H1 (cell line): Measurements from ENCODE around the gene IL2RG. TPM values are rescaled to one million over a fixed set of nuclear protein-coding genes. Genes with fewer than 3 reads are reported as not detected.

ENCODE experiments used
- CHD1 ChIP-seq: IDR thresholded peaks from 2 replicates; pipeline ENCODE4 v1.6.1; 2012; ENCODE audit warnings: low read depth, low read length, improper control_type of control experiment
- CHD2 ChIP-seq: IDR thresholded peaks from 2 replicates; pipeline ENCODE4 v1.6.1; 2012; ENCODE audit warnings: low read length, improper control_type of control experiment
- CHD7 ChIP-seq: fragments of 300-600 bp; sonication (generic); IDR thresholded peaks from 2 replicates; pipeline ENCODE4 v1.7.1; 2012; ENCODE audit warnings: low read length, moderate library complexity, mild to moderate bottlenecking, inconsistent platforms; ENCODE audit not compliant: insufficient replicate concordance
- EGR1 ChIP-seq: IDR thresholded peaks from 2 replicates; pipeline ENCODE4 v1.6.1; 2011; ENCODE audit warnings: low read depth, low read length, borderline replicate concordance
- GABPA ChIP-seq: IDR thresholded peaks from 2 replicates; pipeline ENCODE4 v1.6.1; 2011; ENCODE audit warnings: mild to moderate bottlenecking, low read length, moderate library complexity, borderline replicate concordance; ENCODE audit not compliant: insufficient read depth
- KDM1A ChIP-seq: fragments of 200-600, 300-600 bp; sonication (generic); IDR thresholded peaks from 2 replicates; pipeline ENCODE4 v1.7.1; 2016; ENCODE audit warnings: mild to moderate bottlenecking, low read length, borderline replicate concordance
- NRF1 ChIP-seq: IDR thresholded peaks from 2 replicates; pipeline ENCODE4 v1.6.1; 2011; ENCODE audit warnings: mild to moderate bottlenecking, low read depth, low read length, improper control_type of control experiment
- PHF8 ChIP-seq: fragments of 200-600 bp; sonication (generic); conservative IDR thresholded peaks from 2 replicates; pipeline ENCODE4 v1.7.1; 2012; ENCODE audit warnings: low read depth, mild to moderate bottlenecking, inconsistent platforms, low read length, moderate library complexity
- POLR2A ChIP-seq, 2 experiments: IDR thresholded peaks; 1 replicate in 1 of 2; 2 replicates in 1 of 2; pipeline ENCODE4 v1.6.1; 2011; ENCODE audit warnings: low read depth in 2 of 2, low read length in 2 of 2, mild to moderate bottlenecking in 2 of 2; ENCODE audit errors: control extremely low read depth in 1 of 2
- RAD21 ChIP-seq, 2 experiments: IDR thresholded peaks in 1 of 2; conservative IDR thresholded peaks in 1 of 2; 2 replicates each; pipeline ENCODE4 v1.6.1; 2011; ENCODE audit warnings: low read depth in 2 of 2, low read length in 2 of 2, improper control_type of control experiment in 1 of 2, inconsistent platforms in 1 of 2, mild to moderate bottlenecking in 1 of 2, moderate library complexity in 1 of 2
- SIN3A ChIP-seq, 2 experiments: IDR thresholded peaks in 1 of 2; conservative IDR thresholded peaks in 1 of 2; 2 replicates each; pipeline ENCODE4 v1.6.1; 2011 to 2012; ENCODE audit warnings: low read length in 2 of 2, improper control_type of control experiment in 1 of 2, low read depth in 1 of 2, mild to moderate bottlenecking in 1 of 2
- polyA plus RNA-seq, 7 experiments: library from polyadenylated mRNA; depleted of rRNA in 3 of 7; stranded (reverse) in 5 of 7; unstranded in 2 of 7; fragments of >200 nt in 5 of 7; fragments of 200-250 nt in 2 of 7; gene quantifications; 1 replicate in 5 of 7; 2 replicates in 1 of 7; 4 replicates in 1 of 7; pipeline versions ENCODE4 v1.2.1 to v1.2.3, GENCODE V29; 2011 to 2013; ENCODE audit warnings: missing spikeins in 2 of 7, mixed read lengths in 2 of 7
- total RNA-seq: library from RNA; stranded (reverse); fragmentation: NEBNext Ultra II Directional; extraction: Animal tissue kit (Norgen Biotek cat#: 25700); gene quantifications from 2 replicates; pipeline ENCODE4 v1.2.1, GENCODE V29; 2021

Gene IL2RG
- total and polyA plus RNA-seq, 2 of the 8 experiments (the other 6 are each of a cell fraction or from before 2014, with no cell fraction given): not detected

- TF ChIP-seq CHD7 (no peak), RAD21 (IDR thresholded peaks at IDR 0.05 in 1 of 2, conservative IDR thresholded peaks at IDR 0.05 in 1 of 2; ENCODE audit: low read depth in 2 of 2, low read length in 2 of 2) (no peak), CHD1 (no peak), KDM1A (no peak), SIN3A (conservative IDR thresholded peaks at IDR 0.05 in 1 of 2, IDR thresholded peaks at IDR 0.05 in 1 of 2; ENCODE audit: low read depth in 1 of 2, low read length in 2 of 2) (no peak), CHD2 (no peak), NRF1 (no peak), GABPA (no peak), POLR2A (IDR thresholded peaks at IDR 0.05; ENCODE audit: control extremely low read depth in 1 of 2, low read depth in 2 of 2, low read length in 2 of 2) (no peak), PHF8 (no peak), EGR1 (no peak)
- TF ChIP-seq, all 59 proteins: peak for 0
Observed at GRCh38 chrX:71154641-71155040, 43.3 kb upstream of the IL2RG start (continued).
